DMS114 treated with DMSO at 0.1 percent for 48 hours (cell line): ENCODE results near the gene CDO1.

Experiments
- DNase-seq: peaks from one replicate; lab custom pipeline; 2025; ENCODE audit not compliant: unreplicated experiment; lab: John Stamatoyannopoulos, UW

CDO1 gene

DNA sequence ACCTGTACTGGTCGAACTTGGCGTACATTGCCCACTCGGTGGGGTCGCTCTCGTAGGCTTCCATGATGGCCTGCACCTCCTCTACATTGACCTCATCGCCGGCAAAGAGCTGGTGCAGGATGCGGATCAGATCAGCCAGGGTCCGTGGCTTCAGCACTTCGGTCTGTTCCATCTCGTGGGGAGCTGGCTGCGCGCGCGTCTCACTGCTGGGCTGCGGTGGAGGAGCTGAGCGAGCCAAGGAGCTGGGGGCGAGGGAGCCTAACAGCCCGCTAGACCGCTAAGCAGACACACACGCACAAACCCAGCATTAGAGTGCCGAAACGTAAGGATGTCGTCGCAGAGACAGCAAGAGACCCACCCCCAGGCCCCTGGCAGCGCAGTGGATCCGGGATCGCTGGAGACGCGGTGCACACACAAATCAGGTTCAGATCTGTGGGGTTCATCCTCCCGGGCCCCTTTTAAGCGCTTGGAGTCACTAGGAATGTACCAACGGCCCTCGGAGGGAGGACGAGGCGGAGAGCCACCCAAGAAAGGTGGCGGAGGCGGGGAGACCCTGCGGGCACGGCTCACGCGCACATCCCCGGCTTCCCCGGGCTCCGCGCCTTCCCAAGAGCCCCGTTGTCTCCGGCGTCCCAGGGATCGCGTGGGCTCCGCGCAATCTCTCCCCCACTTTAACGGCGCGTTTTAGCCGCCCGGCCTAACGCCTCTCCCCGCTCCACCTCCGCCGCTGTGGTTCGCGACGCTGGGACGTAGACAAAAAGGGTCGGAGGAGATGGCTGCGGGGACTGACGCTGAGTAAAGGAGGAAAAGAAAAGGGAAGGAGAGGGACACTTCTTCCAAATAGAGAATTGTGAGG lies at the start of gene CDO1:
TSS of gene CDO1 (minus strand) at position 434 of the 856 bp plus-strand sequence. CDS start at position 172, 262 bp downstream.
- DNase-seq = peak; percentile 24

GRCh38 chr5:115859378-115859777 lies 42.9 kb upstream of the CDO1 start:
- DNase-seq = no peak

GRCh38 chr5:115858396-115858795 lies 41.9 kb upstream of the CDO1 start:
- no peak for DNase-seq

DNA sequence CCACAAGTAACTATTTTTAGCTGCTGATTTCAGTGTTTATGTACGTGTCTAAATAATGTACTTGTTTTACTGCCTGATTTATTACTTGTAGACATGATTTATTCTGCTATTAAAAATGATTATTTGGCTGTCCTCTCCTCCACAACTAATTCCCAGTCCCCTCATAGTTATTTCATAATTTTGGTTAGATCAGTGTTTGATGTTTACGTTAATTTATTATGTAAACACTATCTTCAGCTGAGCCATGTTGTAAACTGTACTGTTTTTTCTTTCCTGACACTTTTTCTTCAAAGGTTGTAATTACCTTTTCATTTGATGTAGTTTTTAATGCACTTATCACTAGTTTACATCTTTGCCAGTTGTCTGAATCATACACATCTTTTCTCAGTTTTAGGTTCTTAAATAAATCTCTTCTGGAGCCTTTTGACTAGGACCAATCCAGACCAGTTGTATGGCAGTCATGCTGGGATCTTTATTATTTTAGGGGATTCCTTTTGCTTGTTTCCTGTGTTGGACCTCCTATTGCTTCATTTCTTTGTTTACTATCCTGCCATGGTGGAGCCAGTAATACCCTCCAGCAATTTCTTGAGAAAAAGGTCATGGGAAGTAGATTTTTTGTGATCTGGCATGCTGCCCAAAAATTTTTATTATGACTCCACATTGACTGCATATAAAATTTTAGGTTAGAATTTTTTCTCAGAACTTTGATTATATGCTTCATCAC lies 41.3 kb upstream of the CDO1 start:
- DNase-seq = no peak

GRCh38 chr5:115857057-115857479 lies 40.6 kb upstream of the CDO1 start:
- no peak for DNase-seq

- no peak for DNase-seq
Measured at GRCh38 chr5:115855959-115856358, 39.5 kb upstream of the CDO1 start.

GRCh38 chr5:115854139-115854538 lies 37.7 kb upstream of the CDO1 start:
- DNase-seq = no peak

- no peak for DNase-seq
Measured at GRCh38 chr5:115850744-115851416, 34.4 kb upstream of the CDO1 start.

- no peak for DNase-seq
Measured at GRCh38 chr5:115849258-115849798, 32.9 kb upstream of the CDO1 start.

- no peak for DNase-seq
Measured at GRCh38 chr5:115847290-115847689, 30.8 kb upstream of the CDO1 start.

GRCh38 chr5:115844321-115844817 lies 27.9 kb upstream of the CDO1 start:
- DNase-seq = no peak

GRCh38 chr5:115843444-115844130 lies 27.1 kb upstream of the CDO1 start:
- no peak for DNase-seq

- no peak for DNase-seq
Measured at GRCh38 chr5:115842952-115843351, 26.5 kb upstream of the CDO1 start.

DNA sequence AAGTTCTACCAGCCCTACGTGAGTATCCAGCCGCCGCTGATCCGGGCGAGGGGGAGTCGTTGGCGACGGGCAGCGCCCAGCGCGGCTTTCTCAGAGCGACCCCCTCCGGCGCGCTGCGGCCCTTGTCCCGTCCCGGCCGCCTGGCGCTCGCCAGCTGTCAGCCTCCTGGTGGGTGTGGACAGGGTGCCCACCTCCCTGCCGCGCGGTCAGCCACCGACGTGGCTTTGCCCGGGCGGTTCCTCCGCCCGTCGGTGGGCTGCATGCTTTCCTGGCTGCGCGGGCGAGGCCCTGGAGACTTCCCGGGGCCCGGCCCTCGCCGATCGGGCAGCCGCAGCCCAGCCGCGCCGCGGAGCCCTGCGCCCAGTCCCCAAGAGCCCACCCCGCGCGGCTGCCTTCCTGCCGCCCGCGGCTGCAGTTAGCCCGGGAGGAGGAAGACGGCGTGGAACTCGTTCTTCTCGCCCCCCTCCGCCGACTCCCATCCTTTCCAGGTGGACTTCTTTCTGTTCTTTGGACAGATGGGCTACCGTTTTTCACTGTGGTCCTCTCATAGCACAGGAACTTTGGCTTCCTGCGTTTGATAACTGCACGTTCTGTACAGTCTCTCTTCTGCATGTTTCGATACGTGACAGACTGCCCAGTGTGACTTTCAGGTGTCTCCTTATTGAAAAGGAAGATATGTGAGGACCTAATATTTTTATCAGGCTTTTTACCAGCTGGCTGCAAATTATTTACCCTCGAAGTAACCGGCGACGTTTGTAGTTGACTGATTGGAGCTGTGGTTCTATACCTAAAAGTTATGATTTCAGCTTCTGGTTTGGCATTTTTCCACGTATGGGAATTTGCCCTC lies 25.9 kb upstream of the CDO1 start:
- peak; percentile 67 for DNase-seq

DNA sequence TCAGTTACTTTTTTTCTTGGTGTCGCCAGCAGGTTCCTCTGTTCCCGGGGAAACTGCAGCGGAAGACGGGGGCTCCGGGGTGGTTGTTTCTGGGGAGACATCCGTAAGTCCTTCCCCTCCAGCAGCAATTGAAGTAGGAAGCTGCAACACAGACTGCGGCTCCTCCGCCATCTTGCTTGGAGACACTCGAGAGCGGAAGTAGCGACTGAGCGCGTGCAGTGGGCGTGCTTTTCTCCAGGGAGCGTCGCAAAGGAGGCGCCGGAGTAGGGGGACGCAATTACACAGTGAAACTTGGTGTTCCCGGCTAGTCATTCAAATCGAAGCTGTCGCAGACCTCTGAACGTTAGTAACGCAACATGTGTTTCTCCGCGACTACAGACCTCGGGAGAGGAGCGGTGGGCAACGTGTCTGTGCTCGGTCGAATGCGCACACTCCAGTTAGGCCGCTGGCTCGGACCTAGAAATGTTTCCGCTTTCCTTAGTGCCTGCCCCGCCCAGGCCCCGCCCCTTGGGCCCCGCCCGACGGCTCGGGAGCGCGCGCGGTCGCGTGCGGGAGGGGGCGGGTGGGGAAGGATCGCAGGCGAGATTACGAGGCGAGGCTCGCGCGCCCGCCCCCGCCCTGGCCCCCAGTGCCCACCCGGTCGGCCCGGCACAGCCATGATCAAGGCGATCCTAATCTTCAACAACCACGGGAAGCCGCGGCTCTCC lies 25.1 kb upstream of the CDO1 start, which contains the start of the genes AP3S1 and ATG12:
TSS of gene AP3S1 (plus strand) at position 554 of the 707 bp plus-strand sequence. CDS start at position 657, 103 bp downstream.
TSS of gene ATG12 (minus strand) at position 184 of the 707 bp plus-strand sequence. CDS start at position 171, 13 bp downstream.
- peak; percentile 90 for DNase-seq

DNA sequence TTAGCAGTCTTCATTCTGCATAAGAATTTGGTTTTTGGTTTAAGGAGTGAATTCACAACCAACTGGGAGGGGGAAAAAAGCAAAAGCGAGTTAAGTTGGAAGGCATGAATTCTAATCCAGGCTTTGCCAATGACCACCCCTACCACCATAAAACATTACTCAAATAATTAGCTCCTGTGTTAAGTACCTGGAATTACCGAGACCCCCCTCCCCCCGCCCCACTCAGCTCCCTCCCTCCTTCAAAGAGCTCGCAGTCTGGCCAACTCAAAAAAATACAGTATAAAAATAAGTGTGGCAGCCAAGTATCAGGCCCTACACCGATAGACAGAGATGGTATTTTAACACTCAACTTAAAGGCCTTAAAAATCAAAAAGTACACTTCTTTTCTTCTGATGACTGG lies 24.4 kb upstream of the CDO1 start:
- DNase-seq = no peak

- peak; percentile 54 for DNase-seq
Measured at GRCh38 chr5:115838885-115839518, 22.5 kb upstream of the CDO1 start.

- no peak for DNase-seq
Measured at GRCh38 chr5:115835481-115835880, 19.0 kb upstream of the CDO1 start.
